WTC11 (cell line): ENCODE data around the gene NPAS2. TPM values are rescaled to one million over a fixed set of nuclear protein-coding genes. Genes with fewer than 3 reads are reported as not detected.
A peak's percentile ranks its signal among the peaks of the same experiment; 100 is the strongest.

Source experiments
- ATAC-seq: fragments of 200-7000 bp; cut with Tn5 transposase; 2 replicates; pipeline ENCODE4 v1.10.0; 2021; ENCODE audit warnings: mild to moderate bottlenecking, moderate library complexity
- CTCF ChIA-PET: fragments of 300-600 bp; sonication (Branson Sonifier 250); formaldehyde crosslinking; loops from one replicate; lab custom pipeline; 2021; ENCODE audit warnings: antibody characterized with exemption; lab: Charles Lee
- POLR2A ChIA-PET: fragments of 350-600 bp; sonication (Branson Sonifier 250); formaldehyde crosslinking; loops from one replicate; lab custom pipeline; 2021; ENCODE audit warnings: antibody characterized with exemption; lab: Charles Lee
- DNase-seq: peaks from one replicate; pipeline ENCODE4 v3.0.0; 2021; ENCODE audit warnings: low spot score
- H3K27ac Mint-ChIP-seq: 2 replicates; pipeline ENCODE4 v1.8.0; 2021; ENCODE audit warnings: mixed read lengths
- H3K27me3 Mint-ChIP-seq: 2 replicates; pipeline ENCODE4 v1.8.0; 2021; ENCODE audit warnings: low read depth, mild to moderate bottlenecking, moderate library complexity, mixed read lengths
- H3K36me3 Mint-ChIP-seq: 2 replicates; pipeline ENCODE4 v1.8.0; 2021; ENCODE audit warnings: mixed read lengths
- H3K4me1 Mint-ChIP-seq: 2 replicates; pipeline ENCODE4 v1.8.0; 2022; ENCODE audit warnings: mixed read lengths
- H3K4me3 Mint-ChIP-seq: 2 replicates; pipeline ENCODE4 v1.8.0; 2021; ENCODE audit warnings: mild to moderate bottlenecking, moderate library complexity, mixed read lengths
- H3K9me3 Mint-ChIP-seq: 2 replicates; pipeline ENCODE4 v1.8.0; 2021; ENCODE audit warnings: mixed read lengths
- ATF2 ChIP-seq: sonication (generic); formaldehyde crosslinking; IDR thresholded peaks from 2 replicates; pipeline ENCODE4 v1.8.1; 2022; ENCODE audit warnings: low read depth, missing genetic modification reagents, borderline replicate concordance
- CREB1 ChIP-seq: sonication (generic); formaldehyde crosslinking; IDR thresholded peaks from 2 replicates; pipeline ENCODE4 v1.8.0; 2023; ENCODE audit warnings: mild to moderate bottlenecking, missing genetic modification reagents
- CREM ChIP-seq: sonication (generic); formaldehyde crosslinking; IDR thresholded peaks from 2 replicates; pipeline ENCODE4 v1.8.1; 2022; ENCODE audit warnings: mild to moderate bottlenecking, missing genetic modification reagents, moderate library complexity
- CTCF ChIP-seq: fragments of 200-600 bp; IDR thresholded peaks from 2 replicates; pipeline ENCODE4 v1.8.0; 2022; ENCODE audit warnings: antibody characterized with exemption
- ERG ChIP-seq: fragments of 250-450 bp; sonication (Bioruptor Pico); IDR thresholded peaks from 2 replicates; pipeline ENCODE4 v1.8.0; 2021; ENCODE audit warnings: mild to moderate bottlenecking
- HMGXB4 ChIP-seq: sonication (generic); formaldehyde crosslinking; IDR thresholded peaks from 2 replicates; pipeline ENCODE4 v1.8.1; 2023; ENCODE audit warnings: mild to moderate bottlenecking, moderate library complexity, missing genetic modification reagents
- JUN ChIP-seq: sonication (generic); formaldehyde crosslinking; IDR thresholded peaks from 2 replicates; pipeline ENCODE4 v1.8.0; 2023; ENCODE audit warnings: mild to moderate bottlenecking, missing genetic modification reagents
- MXD4 ChIP-seq: fragments of 250-450 bp; sonication (Bioruptor Pico); IDR thresholded peaks from 2 replicates; pipeline ENCODE4 v1.8.0; 2021; ENCODE audit warnings: mild to moderate bottlenecking, moderate library complexity, borderline replicate concordance
- NFATC4 ChIP-seq: fragments of 250-450 bp; sonication (Bioruptor Pico); IDR thresholded peaks from 2 replicates; pipeline ENCODE4 v1.9.0; 2021; ENCODE audit warnings: mild to moderate bottlenecking
- OVOL2 ChIP-seq: fragments of 250-450 bp; sonication (Bioruptor Pico); IDR thresholded peaks from 2 replicates; pipeline ENCODE4 v1.9.0; 2021; ENCODE audit warnings: mild to moderate bottlenecking, borderline replicate concordance
- PREB ChIP-seq: sonication (generic); formaldehyde crosslinking; IDR thresholded peaks from 2 replicates; pipeline ENCODE4 v1.8.1; 2022; ENCODE audit warnings: mild to moderate bottlenecking, missing genetic modification reagents, moderate library complexity, borderline replicate concordance
- RORB ChIP-seq: fragments of 250-450 bp; sonication (Bioruptor Pico); IDR thresholded peaks from 2 replicates; pipeline ENCODE4 v1.9.0; 2021; ENCODE audit warnings: mild to moderate bottlenecking
- SMAD4 ChIP-seq: sonication (generic); formaldehyde crosslinking; IDR thresholded peaks from 2 replicates; pipeline ENCODE4 v1.8.0; 2022; ENCODE audit warnings: mild to moderate bottlenecking, missing genetic modification reagents
- ZBTB21 ChIP-seq: sonication (generic); formaldehyde crosslinking; IDR thresholded peaks from 2 replicates; pipeline ENCODE4 v1.8.1; 2023; ENCODE audit warnings: mild to moderate bottlenecking, missing genetic modification reagents, borderline replicate concordance
- ZNF317 ChIP-seq: sonication (generic); formaldehyde crosslinking; IDR thresholded peaks from 2 replicates; pipeline ENCODE4 v1.8.1; 2023; ENCODE audit warnings: low read depth, mild to moderate bottlenecking, moderate library complexity, missing genetic modification reagents, borderline replicate concordance
- ZNF416 ChIP-seq: fragments of 250-450 bp; sonication (Bioruptor Pico); IDR thresholded peaks from 2 replicates; pipeline ENCODE4 v1.9.0; 2021; ENCODE audit warnings: mild to moderate bottlenecking, inconsistent platforms
- ZNF425 ChIP-seq: fragments of 250-450 bp; sonication (Bioruptor Pico); conservative IDR thresholded peaks from 2 replicates; pipeline ENCODE4 v1.9.0; 2021; ENCODE audit warnings: mild to moderate bottlenecking
- total RNA-seq: library from RNA; stranded (reverse); gene quantifications from 3 replicates; pipeline ENCODE4 v1.2.3, GENCODE V29; 2021

Gene NPAS2
- total RNA-seq, 1 experiment from 2014 or later = 2.6 TPM

GRCh38 chr2:101004620-101005325, 184.8 kb downstream of the NPAS2 start:
- POLR2A ChIA-PET = no interaction called here
- H3K4me3 Mint-ChIP-seq = peak overlapping the region; percentile 98
- H3K9me3 Mint-ChIP-seq = no peaks in the 10 kb centered on the region
- H3K27me3 Mint-ChIP-seq = peaks cover 11% of the 10 kb centered on the region
- TF ChIP-seq ZNF416 (CRISPR knock-in tag) (0 out of 2 replicates have a peak, but pooled peaks have one; percentile 48), CTCF (no peak), ERG (CRISPR knock-in tag) (0 out of 2 replicates have a peak, but pooled peaks have one; percentile 50), ZBTB21 (no peak), CREB1 (CRISPR knock-in tag) (no peak), JUN (CRISPR knock-in tag) (no peak), HMGXB4 (no peak), ATF2 (no peak), ZNF425 (CRISPR knock-in tag) (peak; percentile 72), NFATC4 (peak; percentile 53; the same call in 1 of the 2 replicates), SMAD4 (CRISPR knock-in tag) (no peak)
- TF ChIP-seq, all 79 proteins: peak for 4
- ATAC-seq (no peak), DNase-seq (no peak)
- H3K36me3 Mint-ChIP-seq = peaks cover 71% of the 10 kb centered on the region
- CTCF ChIA-PET = interaction anchor here (1.3 kb wide), 1 partner anchor 148 kb away, joined by 3 read pairs; no protein-coding TSS in a partner anchor
- peak overlapping the region; percentile 96 for H3K27ac Mint-ChIP-seq
- H3K4me1 Mint-ChIP-seq = peaks cover 56% of the 10 kb centered on the region

GRCh38 chr2:101006065-101006715, 186.3 kb downstream of the NPAS2 start:
- no peak for TF ChIP-seq RORB (CRISPR knock-in tag)
- no peak for TF ChIP-seq MXD4 (CRISPR knock-in tag)
- TF ChIP-seq ZNF317 = no peak
- TF ChIP-seq PREB (CRISPR knock-in tag) = no peak
- no peak for TF ChIP-seq ZNF425 (CRISPR knock-in tag)
- TF ChIP-seq CREM (CRISPR knock-in tag) = no peak
- TF ChIP-seq OVOL2 (CRISPR knock-in tag) = no peak
- TF ChIP-seq, all 79 proteins: peak for 0
- ATAC-seq (no peak), DNase-seq (no peak)
- Mint-ChIP-seq H3K27ac (peak overlapping the region; percentile 23; the same call in 1 of the 2 replicates), H3K27me3 (peaks cover 5% of the 10 kb centered on the region), H3K36me3 (peaks cover 83% of the 10 kb centered on the region), H3K9me3 (no peaks in the 10 kb centered on the region), H3K4me1 (peaks cover 54% of the 10 kb centered on the region), H3K4me3 (no peak overlapping the region)
- ChIA-PET CTCF (interaction anchor here (1.2 kb wide), 1 partner anchor 147 kb away, joined by 3 read pairs; no protein-coding TSS in a partner anchor), POLR2A (interaction anchor here (0.6 to 1.0 kb wide), 2 partner anchors 131 to 243 kb away, joined by 3 to 4 read pairs; no protein-coding TSS in a partner anchor)
